ENCODE data around the gene SUCNR1.

SUCNR1 gene

DNA sequence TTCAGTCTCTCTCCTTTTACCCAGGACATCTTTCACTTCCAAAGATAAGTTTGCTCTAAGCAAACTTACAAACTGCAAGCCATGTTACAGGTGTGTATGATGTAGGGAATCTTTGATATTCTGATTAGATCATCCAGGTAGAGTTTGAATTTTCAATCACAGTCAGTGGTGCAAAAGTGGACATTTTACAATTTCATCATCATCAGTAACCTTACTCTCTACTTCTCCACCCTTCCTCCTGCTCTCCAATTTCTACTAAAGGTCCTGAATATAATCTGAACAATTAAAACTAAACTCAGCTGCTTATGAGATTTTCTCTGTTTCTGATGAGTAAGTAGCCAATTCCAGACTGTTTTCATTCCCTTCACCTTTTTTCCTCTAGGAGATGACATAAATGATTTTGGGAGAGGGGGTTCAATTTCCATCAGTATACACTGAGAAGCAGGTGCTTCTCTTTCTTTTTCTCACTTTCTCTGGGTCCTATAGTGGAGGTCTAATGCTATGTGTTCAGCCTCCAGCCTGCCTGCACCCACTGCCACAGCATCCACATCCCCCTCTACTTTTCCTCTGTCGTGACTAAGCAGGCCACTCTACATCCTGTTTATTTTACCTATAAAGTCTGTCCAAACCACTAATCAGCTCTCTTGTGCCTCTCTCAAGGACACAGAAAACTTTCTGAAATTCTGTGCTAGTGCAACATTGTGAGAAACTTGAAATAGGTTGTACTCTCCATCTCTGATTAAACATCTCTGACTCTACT lies 27.6 kb downstream of the SUCNR1 start:
- no peak for DNase-seq (ENCODE audit: low read depth, low spot score)

DNA sequence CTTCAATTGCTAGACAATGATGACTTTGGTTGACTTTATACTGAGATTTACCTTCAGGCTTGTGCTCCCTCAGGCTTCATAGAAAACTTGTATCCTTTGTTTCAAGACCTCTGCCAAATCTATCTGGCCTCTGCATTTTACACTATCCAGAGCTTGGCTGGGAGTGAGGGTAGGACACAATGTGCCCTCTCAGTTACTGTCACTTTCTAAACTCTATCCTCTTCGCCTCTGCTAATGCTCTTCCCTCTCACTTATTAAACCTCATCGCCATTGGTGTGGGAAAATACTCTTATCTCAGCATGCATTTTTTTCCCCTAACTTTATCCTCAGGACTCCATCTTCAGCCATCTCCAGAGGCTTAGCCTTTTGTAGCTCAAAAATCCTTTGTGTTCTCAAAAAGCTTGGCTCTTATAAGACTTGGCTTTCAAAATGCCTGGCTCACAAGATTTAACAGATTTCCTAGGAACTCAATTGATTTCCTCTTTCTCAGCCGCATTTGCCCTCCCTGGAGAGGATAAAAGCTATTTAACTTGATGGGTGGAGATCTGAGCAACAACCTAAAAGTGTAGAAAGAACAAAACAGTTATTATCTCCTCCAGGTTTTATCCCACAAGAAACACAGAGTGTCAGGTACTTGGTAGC lies 28.3 kb downstream of the SUCNR1 start:
- no peak for DNase-seq (ENCODE audit: low read depth, low spot score)

DNA sequence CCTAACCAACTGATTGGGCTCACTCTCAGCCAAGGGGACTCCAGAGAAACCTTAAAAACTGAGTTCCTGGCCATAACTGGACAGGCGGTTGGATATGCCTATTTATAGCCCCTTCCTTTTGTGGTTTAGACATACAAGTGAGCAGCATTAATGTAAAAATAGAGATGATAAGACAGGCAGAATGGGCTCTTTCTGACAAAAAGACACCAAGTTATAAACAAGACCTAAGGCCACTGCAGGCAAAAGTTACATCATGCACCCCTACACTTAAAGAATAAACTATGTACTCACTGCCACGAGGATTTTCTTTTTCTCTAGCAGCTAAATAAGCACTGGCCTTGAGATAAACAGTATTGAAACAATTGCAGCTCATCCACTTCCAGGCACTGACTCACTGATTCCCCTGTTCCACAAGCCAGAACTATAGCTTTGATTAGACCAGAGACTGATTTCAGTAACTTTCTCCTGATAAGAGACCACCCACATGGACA lies 30.1 kb downstream of the SUCNR1 start:
- DNase-seq (ENCODE audit: low read depth, low spot score), result peak; percentile 33

DNA sequence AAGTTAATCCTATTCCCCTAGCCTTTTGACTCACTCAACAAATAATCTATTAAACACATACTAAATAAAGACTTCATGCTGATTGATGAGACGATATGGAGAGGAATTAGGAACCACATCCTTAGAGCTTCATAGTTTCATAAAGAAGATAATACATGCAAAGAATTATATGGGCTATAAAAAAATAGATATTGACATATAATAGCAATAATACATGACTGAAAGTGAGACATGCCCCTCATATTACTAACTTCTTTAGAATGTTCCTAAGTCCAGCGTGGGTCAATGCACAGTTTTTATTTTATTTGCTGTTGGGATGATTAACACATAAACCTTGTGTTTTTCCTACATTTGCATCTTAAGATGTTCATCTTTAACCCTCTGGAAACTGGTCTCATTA lies 32.2 kb downstream of the SUCNR1 start:
- no peak for DNase-seq (ENCODE audit: low read depth, low spot score)

DNA sequence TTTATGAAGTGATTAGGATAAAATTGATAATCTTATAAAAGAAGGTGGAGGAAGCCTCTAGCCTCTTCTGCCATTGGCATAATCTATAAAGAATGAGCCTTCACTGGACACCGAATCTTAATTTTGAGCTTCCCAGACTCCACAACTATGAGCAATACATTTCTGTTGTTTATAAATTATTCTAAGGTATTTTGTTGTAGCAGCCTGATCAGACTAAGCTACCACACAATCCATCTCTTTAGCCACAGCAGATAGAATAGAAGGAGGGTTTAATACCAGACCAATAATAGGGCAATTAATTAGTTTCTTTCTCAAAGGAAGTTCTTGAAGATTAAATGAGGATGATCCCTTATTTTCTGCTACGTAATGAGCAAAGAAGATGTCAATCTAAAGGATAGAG lies 33.3 kb downstream of the SUCNR1 start:
- DNase-seq (ENCODE audit: low read depth, low spot score), result no peak

DNA sequence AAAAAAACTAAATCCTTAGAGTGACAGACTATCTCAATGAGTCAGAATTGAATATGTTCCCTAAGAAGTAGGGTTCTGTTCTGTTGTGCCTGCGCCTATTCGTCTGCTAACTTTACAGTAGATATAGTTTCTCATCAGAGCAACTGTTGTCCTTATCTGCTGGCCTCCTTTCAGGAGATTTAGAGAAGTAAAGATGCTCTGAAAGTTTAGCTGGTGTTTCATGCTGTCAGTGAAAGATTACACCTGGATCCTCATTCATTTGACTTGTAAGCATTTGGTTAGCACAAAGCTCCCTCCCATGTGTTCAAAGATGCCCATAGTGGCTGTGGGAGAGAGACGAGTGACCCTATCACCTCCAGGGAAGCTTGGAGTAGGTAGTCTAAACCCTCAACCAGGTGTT lies 35.0 kb downstream of the SUCNR1 start:
- DNase-seq (ENCODE audit: low read depth, low spot score), result no peak

DNA sequence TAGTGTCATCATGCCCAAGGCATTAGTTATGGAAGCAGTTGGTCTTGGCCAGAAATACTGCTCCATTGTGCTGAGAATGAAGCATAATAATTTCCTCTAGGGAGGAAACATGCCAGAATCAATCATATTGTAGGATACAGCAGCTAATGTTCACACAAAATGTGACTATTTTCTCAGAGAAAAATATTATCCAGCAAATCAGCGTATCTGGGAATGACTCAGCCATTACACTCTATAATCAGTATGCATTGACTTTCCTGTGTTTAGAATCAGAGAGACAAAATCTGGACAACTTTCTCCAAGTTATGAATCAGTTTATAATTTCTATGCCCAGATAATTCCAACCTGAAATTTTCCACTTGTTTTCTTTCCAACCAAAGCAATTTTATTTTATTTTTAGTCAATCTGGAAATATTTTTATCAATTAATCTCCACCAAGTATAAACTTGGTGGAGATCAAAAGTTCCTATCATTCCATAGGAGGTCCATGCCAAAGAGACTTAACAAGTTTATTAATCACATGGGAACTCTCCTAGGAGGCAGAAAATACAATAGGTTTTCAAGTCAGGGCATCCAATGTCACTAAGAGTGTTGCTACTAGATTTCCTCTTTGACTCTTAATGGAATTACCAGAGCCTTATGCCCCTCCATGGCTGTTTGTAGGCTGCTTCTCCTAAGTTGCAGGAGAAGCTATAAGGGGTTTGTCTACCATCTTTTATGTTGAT lies 36.4 kb downstream of the SUCNR1 start:
- DNase-seq (ENCODE audit: low read depth, low spot score), result no peak

DNA sequence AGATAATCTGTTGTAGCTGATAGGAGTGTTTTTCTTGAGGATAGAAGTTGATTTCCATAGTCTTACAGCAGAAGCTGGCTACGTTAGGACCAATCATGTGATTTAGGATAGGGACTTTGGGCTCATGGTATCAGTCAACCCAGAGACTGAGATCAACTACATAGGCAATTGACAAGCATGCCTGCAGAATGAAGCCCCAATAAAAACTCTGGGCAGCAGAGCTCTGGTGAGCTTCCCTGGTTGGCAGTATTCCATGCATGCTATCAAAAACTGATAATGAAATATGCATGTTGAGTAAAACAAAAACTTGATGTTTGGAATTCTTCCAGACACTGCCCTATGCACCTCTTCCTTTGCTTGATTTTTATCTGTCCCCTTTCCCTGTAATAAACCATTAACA lies 38.0 kb downstream of the SUCNR1 start:
- DNase-seq (ENCODE audit: low read depth, low spot score), result no peak

DNA sequence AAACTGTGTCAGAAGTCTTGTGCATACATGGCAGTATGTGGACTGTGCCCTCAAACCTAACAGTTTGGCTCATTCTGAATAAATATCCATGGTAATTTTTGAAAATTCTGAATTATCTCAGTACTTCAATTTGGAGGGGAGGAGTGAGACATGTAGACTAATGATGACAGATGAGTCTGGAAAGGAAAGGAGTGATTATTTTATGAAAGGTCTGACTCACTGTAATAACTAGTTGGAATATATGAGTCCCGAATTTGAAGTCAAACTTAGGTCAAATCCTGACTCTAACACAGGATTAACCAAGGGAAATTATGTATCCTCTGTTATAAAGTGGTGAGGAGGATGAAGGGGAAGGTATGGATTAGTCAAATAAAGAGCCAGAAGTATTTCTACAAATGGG lies 38.6 kb downstream of the SUCNR1 start:
- DNase-seq (ENCODE audit: low read depth, low spot score), result no peak

DNA sequence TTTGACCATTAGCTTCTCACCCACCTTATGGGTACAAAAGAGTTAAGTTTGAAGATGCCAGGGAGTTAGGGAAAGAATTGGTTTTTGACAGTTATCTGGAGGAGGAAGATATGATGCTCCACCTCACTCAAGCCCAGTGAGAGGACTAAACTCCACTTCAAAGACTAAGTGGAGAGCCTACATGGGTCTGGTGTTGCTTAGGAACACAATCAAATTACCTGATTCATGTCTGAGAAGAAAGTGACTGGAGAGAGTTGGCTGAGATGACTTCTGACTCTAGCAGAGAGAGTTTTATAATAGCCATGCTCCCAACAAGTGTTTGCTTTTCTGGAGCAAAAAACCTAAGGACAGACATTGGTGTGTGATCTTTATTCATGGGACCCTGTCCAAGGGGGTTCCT lies 43.3 kb downstream of the SUCNR1 start:
- DNase-seq (ENCODE audit: low read depth, low spot score), result no peak

DNA sequence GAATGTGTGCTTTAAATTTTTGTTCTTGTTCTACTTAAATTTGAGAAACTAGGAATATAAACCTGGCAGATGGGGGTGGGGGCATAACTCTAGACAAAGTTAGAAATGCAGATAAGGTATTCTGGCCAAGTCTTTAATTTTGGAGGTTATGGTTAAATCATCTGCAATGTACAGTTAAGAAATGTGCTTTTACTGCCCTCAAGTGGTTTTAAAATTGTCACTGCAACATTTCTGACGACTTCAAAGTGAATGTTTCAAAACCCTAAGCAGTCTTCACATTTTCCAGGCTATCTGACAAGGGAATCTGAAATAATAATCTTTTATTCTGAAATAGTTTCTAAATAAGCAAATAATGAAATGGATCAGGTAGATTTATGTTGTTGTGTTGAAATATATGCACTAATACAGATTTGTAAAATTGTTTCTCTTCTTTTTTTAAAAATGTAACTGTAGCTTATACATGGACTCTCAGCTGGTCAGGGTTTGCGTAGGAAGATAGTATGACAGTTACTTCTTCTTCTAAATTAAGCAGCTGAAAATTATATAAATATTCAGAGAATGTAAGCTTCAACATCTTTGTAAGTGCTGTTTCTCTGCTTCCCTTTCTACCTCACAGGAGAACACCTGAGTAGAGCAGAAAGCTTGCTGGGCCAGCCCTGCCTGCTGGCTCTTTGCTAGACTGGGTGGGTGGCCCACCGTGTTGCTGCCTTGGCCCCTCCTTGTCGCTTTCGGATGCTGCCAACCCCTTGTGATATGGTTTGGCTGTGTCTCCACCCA lies 45.0 kb downstream of the SUCNR1 start:
- no peak for DNase-seq (ENCODE audit: low read depth, low spot score)

DNA sequence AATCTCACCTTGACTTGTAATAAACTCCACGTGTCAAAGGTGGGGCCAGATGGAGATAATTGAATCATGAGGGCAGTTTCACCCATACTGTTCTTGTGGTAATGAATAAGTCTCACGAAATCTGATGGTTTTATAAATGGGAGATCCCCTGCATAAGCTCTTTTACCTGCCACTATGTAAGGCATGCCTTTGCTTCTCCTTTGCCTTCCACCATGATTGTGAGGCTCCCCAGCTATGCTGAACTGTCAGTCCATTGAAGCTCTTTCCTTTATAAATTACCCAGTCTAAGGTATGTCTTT lies 45.5 kb downstream of the SUCNR1 start:
- DNase-seq (ENCODE audit: low read depth, low spot score), result no peak

DNA sequence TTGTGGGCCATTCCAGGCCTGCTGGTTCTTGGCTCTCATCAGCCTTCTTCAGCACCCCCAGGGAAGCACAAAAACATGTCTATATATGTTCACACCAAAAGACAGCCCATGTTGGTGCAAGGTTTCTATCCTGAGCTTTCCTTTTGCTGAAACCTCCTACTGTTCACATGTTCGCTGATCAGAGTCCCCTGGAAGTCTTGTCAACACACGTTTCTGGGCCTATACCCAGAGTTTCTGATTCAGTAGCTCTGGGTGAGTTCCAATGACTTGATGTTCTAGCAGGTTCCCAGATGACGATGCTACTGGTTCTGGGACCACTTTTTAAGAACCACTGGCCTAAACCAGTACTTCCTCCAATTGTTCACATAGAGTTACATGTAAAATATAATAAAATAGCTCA lies 46.0 kb downstream of the SUCNR1 start:
- no peak for DNase-seq (ENCODE audit: low read depth, low spot score)

DNA sequence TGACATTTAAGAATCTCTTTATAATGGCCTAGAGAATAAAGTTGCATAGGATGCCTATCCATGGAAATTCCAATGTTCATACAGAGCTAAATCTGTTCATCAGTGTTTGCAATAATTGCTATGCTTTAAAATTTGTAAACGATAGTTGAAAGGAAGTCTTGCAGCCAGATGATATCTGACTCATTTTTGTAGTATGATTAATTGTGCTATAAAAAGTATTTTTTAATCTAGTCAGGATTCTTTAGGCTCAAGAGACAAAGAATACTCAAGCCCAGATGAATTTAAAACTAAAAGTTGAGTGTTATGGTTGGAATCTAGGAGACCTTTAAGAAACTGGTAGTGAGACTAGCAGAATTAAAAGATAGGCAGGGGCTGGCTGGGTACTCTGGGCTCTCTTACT lies 50.5 kb downstream of the SUCNR1 start:
- no peak for DNase-seq (ENCODE audit: low read depth, low spot score)

DNA sequence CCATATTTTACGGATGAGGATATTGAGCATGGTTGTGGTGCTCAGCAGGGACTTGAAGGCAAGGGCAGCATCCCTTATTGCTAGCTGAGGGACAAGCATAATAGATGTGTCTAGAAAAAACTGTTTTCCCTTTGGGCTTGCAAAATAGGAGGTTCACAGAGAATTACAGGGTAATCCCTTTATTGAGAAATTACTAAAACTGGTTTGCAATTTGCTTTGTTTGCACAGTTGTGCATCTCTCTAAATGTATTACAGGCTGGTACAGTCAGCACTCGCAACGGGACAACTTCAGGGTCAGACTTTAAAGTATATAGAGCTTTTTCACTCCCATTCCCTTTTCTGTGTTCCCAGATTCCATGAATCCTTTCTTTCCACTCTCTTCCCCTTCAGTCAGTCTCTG lies 51.3 kb downstream of the SUCNR1 start:
- no peak for DNase-seq (ENCODE audit: low read depth, low spot score)

DNA sequence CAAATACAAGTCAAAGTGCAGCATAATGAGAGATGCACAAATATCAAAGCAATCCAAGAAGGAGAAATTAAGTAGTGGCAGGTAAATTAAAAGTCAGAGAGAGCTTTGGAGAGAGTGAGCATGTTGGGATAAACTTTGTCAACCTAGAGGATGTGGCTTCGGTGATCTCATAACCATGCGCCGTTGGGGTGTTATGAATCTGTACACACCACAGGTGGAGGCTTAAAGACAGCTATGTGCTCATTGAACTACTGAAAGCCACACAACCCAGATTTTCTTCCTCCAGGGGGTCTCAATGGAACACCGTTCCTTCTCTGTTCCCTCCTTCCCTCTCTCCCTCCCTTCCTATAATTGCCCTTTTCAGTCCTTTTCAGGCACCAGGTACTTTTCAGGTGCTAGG lies 52.0 kb downstream of the SUCNR1 start:
- DNase-seq (ENCODE audit: low read depth, low spot score), result no peak

DNA sequence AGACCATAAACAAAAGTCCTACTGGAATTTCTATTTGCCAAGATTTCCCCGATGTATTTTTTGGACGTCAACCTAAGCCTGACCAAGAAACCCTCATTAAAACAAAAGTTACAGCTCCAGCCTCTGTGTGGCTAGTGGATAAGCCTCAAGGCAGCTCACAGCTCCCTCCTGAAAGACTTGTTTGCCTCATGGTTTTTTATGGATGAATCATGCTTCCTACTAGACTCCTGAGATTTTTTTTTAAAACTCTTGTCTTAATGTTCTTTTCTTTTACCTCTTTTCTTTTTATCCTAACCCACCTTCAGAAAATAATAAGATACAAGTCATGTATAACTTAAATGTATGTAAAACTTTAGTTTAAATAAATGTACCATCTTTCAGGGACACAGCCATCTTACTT lies 52.4 kb downstream of the SUCNR1 start:
- DNase-seq (ENCODE audit: low read depth, low spot score), result peak; percentile 53

DNA sequence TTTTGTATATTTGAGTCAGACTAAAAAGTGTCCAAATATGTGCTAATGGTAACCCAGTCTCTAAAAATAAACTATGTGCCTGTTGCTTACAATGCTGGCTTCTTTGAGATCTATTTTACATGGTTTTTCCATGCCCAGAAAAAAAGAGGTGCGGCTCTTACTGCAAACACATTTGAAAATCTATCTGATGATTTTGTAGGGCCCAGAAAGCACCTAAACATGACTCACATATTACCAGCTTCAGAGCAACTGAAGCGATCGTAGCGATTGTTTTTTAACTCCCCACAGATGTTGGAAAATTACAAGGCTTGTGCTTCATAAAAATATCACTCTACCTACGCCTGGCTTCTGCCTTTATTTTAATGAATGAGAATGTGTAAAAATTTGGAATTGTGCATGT lies 53.5 kb downstream of the SUCNR1 start:
- no peak for DNase-seq (ENCODE audit: low read depth, low spot score)

DNA sequence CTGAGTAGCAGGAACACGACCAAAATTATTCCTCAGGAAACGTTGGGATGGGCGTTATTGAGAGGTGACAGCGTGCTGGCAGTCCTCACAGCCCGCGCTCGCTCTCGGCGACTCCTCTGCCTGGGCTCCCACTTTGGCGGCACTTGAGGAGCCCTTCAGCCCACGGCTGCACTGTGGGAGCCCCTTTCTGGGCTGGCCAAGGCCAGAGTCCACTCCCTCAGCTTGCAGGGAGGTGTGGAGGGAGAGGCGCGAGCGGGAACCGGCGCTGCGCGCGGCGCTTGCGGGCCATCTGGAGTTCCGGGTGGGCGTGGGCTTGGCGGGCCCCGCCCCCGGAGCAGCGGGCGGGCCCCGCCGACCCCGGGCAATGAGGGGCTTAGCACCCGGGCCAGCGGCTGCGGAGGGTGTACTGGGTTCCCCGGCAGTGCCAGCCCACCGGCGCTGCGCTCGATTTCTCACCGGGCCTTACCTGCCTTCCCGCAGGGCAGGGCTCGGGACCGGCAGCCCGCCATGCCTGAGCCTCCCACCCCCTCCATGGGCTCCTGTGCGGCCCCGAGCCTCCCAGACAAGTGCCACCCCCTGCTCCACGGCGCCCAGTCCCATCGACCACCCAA lies 54.6 kb downstream of the SUCNR1 start:
- DNase-seq (ENCODE audit: low read depth, low spot score), result peak; percentile 49

DNA sequence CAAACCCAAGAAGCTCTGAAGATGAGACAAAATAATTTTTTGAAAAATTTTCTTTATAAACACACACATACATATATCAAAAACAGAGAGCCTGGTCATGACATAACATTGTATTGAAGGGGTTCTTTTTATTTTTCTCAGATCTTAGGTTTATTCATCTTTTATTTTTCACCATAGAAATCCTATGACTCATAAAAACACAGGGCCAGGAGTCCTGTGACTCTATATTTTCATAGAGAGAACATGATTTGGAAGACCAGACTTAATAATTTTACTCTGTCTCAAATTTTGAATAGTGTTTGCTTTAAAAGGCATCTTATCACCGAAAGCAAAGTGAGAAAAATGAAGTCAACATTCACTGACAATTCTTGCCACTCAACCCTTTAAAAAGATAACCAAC lies 57.7 kb downstream of the SUCNR1 start:
- no peak for DNase-seq (ENCODE audit: low read depth, low spot score)

DNA sequence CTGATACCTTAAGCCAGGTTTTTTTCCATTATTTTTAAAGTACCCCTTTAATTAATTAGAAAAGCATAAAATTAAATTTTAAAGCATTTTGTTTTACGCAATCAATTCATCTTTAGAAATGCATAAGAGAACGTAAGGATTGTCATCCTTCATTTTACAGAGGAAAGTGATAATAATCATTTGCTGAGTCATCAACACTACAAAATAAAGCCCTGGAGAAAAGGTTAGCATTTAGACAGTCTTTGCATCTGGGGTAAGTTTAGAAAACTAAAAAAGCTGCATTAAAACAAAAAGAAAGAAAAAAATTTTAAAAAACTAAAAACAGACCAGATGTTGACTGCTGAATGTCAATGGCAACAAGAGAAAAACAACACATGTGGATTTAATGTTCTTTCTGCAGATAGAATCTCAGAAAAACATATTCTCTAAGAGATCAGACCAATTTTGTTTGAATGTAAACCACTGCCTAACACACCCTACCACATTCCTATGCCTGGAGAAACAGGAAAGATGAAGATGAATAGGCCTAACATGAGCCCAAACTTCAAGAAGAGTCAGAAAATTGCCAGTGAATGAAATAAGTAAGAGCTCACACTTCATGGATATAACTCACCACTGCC lies 59.9 kb downstream of the SUCNR1 start:
- DNase-seq (ENCODE audit: low read depth, low spot score), result no peak

Data from ELF-1 (cell line).